ENCODE results near the gene PRPF6. TPM values are rescaled to one million over a fixed set of nuclear protein-coding genes. Genes with fewer than 3 reads are reported as not detected.

PRPF6 gene
- total RNA-seq, 1 donor from 2014 or later, result 51.9 TPM

GRCh38 chr20:63979229-63979556 is 1.7 kb upstream of the PRPF6 start:
- peak overlapping the region; percentile 96 for H2AFZ ChIP-seq (replicated peaks)
- H3K4me1 ChIP-seq, result peaks cover 18% of the 10 kb centered on the region
- peak; percentile 45 for DNase-seq (ENCODE audit: low spot score)

GRCh38 chr20:63979557-63980316 is 1.2 kb upstream of the PRPF6 start, which contains the start of gene SAMD10:
Gene SAMD10 (minus strand): TSS chr20:63979642. CDS start chr20:63979467, 175 bp downstream.
- H4K20me1 ChIP-seq (ENCODE audit: low read depth), result peaks cover 23% of the 10 kb centered on the region
- H3K36me3 ChIP-seq, result no peaks in the 10 kb centered on the region
- H3K36me3 Mint-ChIP-seq, result peaks cover 15% of the 10 kb centered on the region
- peaks cover 18% of the 10 kb centered on the region for H3K4me1 ChIP-seq
- DNase-seq (ENCODE audit: low spot score), result peak; percentile 84
- peaks cover 33% of the 10 kb centered on the region for H3K79me2 ChIP-seq (ENCODE audit: low read depth)
- H3K27me3 ChIP-seq, result peaks cover 9% of the 10 kb centered on the region
- peak within 1 kb of the TSS; percentile 83 for H3K4me3 ChIP-seq
- H3F3A ChIP-seq (ENCODE audit: low read depth), result peaks cover 44% of the 10 kb centered on the region
- H3K27me3 Mint-ChIP-seq (ENCODE audit: insufficient read depth, low read depth), result peaks cover 11% of the 10 kb centered on the region
- H3K9me3 ChIP-seq (ENCODE audit: low read depth), result no peaks in the 10 kb centered on the region
- no peak within 1 kb of the TSS for H3K9ac ChIP-seq
- H3K9me3 Mint-ChIP-seq, result no peaks in the 10 kb centered on the region
- H3K27ac Mint-ChIP-seq, result peak within 1 kb of the TSS; percentile 78
- peak within 1 kb of the TSS; percentile 96 for H2AFZ ChIP-seq (replicated peaks)
- H3K4me1 Mint-ChIP-seq, result peaks cover 32% of the 10 kb centered on the region
- H3K27ac ChIP-seq, result no peak within 1 kb of the TSS
- H3K4me3 Mint-ChIP-seq, result peak within 1 kb of the TSS; percentile 95
- TF ChIP-seq, protein P1, sequence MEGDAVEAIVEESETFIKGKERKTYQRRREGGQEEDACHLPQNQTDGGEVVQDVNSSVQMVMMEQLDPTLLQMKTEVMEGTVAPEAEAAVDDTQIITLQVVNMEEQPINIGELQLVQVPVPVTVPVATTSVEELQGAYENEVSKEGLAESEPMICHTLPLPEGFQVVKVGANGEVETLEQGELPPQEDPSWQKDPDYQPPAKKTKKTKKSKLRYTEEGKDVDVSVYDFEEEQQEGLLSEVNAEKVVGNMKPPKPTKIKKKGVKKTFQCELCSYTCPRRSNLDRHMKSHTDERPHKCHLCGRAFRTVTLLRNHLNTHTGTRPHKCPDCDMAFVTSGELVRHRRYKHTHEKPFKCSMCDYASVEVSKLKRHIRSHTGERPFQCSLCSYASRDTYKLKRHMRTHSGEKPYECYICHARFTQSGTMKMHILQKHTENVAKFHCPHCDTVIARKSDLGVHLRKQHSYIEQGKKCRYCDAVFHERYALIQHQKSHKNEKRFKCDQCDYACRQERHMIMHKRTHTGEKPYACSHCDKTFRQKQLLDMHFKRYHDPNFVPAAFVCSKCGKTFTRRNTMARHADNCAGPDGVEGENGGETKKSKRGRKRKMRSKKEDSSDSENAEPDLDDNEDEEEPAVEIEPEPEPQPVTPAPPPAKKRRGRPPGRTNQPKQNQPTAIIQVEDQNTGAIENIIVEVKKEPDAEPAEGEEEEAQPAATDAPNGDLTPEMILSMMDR (IDR thresholded peaks at IDR 0.05), result peak; percentile 20
- no peak for TF ChIP-seq EZH2phosphoT487 (IDR thresholded peaks at IDR 0.05)
- H3K4me2 ChIP-seq, result peak within 1 kb of the TSS; percentile 96

More at GRCh38 chr20:63979229-63979556, 1.7 kb upstream of the PRPF6 start:
- peak overlapping the region; percentile 79 for H3K4me3 Mint-ChIP-seq
- H3K27ac Mint-ChIP-seq, result no peak overlapping the region
- peaks cover 11% of the 10 kb centered on the region for H3K36me3 Mint-ChIP-seq
- H3K79me2 ChIP-seq (ENCODE audit: low read depth), result peaks cover 27% of the 10 kb centered on the region
- H3K4me2 ChIP-seq, result peak overlapping the region; percentile 96
- H3K36me3 ChIP-seq, result no peaks in the 10 kb centered on the region
- H3K27me3 Mint-ChIP-seq (ENCODE audit: insufficient read depth, low read depth), result peaks cover 11% of the 10 kb centered on the region
- H3K4me1 Mint-ChIP-seq, result peaks cover 32% of the 10 kb centered on the region
- H3K9ac ChIP-seq, result no peak overlapping the region
- no peak overlapping the region for H3K27ac ChIP-seq
- no peaks in the 10 kb centered on the region for H3K9me3 Mint-ChIP-seq
- peaks cover 44% of the 10 kb centered on the region for H3F3A ChIP-seq (ENCODE audit: low read depth)
- no peaks in the 10 kb centered on the region for H3K9me3 ChIP-seq (ENCODE audit: low read depth)
- peaks cover 9% of the 10 kb centered on the region for H3K27me3 ChIP-seq
- TF ChIP-seq EZH2 (IDR thresholded peaks at IDR 0.05) (no peak), EZH2phosphoT487 (IDR thresholded peaks at IDR 0.05) (no peak)
- TF ChIP-seq, protein P1 (IDR thresholded peaks at IDR 0.05), result no peak
- H3K4me3 ChIP-seq, result peak overlapping the region; percentile 83
- peaks cover 19% of the 10 kb centered on the region for H4K20me1 ChIP-seq (ENCODE audit: low read depth)

GRCh38 chr20:63980317-63980805 is 571 bp upstream of the PRPF6 start:
- H3K4me1 Mint-ChIP-seq, result peaks cover 32% of the 10 kb centered on the region
- H3K27ac ChIP-seq, result no peak overlapping the region
- H3K4me3 ChIP-seq, result peak overlapping the region; percentile 86
- H3K79me2 ChIP-seq (ENCODE audit: low read depth), result peaks cover 35% of the 10 kb centered on the region
- DNase-seq (ENCODE audit: low spot score), result no peak
- peak overlapping the region; percentile 46 for H3K27ac Mint-ChIP-seq
- no peaks in the 10 kb centered on the region for H3K9me3 ChIP-seq (ENCODE audit: low read depth)
- peaks cover 18% of the 10 kb centered on the region for H3K4me1 ChIP-seq
- H3K4me3 Mint-ChIP-seq, result peak overlapping the region; percentile 95
- peaks cover 11% of the 10 kb centered on the region for H3K27me3 Mint-ChIP-seq (ENCODE audit: insufficient read depth, low read depth)
- peak overlapping the region; percentile 96 for H3K4me2 ChIP-seq
- TF ChIP-seq EZH2phosphoT487 (IDR thresholded peaks at IDR 0.05), result no peak
- H3K36me3 Mint-ChIP-seq, result peaks cover 14% of the 10 kb centered on the region
- no peaks in the 10 kb centered on the region for H3K9me3 Mint-ChIP-seq
- H3K9ac ChIP-seq, result no peak overlapping the region
- H3K36me3 ChIP-seq, result no peaks in the 10 kb centered on the region
- H3K27me3 ChIP-seq, result peaks cover 9% of the 10 kb centered on the region
- H2AFZ ChIP-seq (replicated peaks), result no peak overlapping the region
- peaks cover 25% of the 10 kb centered on the region for H4K20me1 ChIP-seq (ENCODE audit: low read depth)
- H3F3A ChIP-seq (ENCODE audit: low read depth), result peaks cover 44% of the 10 kb centered on the region

DNA sequence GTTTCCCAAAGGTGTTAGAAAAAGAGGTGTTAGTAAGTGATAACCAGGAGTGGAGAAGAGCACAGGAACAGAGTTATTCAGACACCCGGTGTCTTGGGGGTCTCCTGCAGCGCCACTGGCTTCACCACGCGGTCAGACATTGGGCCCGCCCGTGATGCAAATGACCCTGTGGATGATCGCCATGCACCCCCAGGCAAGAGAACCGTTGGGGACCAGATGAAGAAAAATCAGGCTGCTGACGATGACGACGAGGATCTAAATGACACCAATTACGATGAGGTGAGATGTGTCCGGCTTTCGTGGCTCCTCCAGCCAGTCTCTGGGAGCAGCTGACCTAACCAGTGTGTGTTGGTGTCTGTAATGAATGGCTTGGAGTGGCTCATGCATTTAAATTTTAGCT is 2.0 kb downstream of the PRPF6 start:
- H3K79me2 ChIP-seq (ENCODE audit: low read depth), result peaks cover 35% of the 10 kb centered on the region
- no peak for DNase-seq (ENCODE audit: low spot score)
- Mint-ChIP-seq H3K36me3 (peaks cover 21% of the 10 kb centered on the region), H3K9me3 (no peaks in the 10 kb centered on the region), H3K4me3 (peak overlapping the region; percentile 61), H3K27me3 (ENCODE audit: insufficient read depth, low read depth) (peaks cover 10% of the 10 kb centered on the region), H3K27ac (peak overlapping the region; percentile 26), H3K4me1 (peaks cover 28% of the 10 kb centered on the region)
- H3K36me3 ChIP-seq, result no peaks in the 10 kb centered on the region
- no peak overlapping the region for H3K4me3 ChIP-seq
- TF ChIP-seq EZH2 (IDR thresholded peaks at IDR 0.05) (no peak), EZH2phosphoT487 (IDR thresholded peaks at IDR 0.05) (no peak)
- TF ChIP-seq, protein P1 (IDR thresholded peaks at IDR 0.05), result no peak
- H3K9ac ChIP-seq, result no peak overlapping the region
- H2AFZ ChIP-seq (replicated peaks), result no peak overlapping the region
- H3K27me3 ChIP-seq, result peaks cover 7% of the 10 kb centered on the region
- H3F3A ChIP-seq (ENCODE audit: low read depth), result peaks cover 40% of the 10 kb centered on the region
- peaks cover 25% of the 10 kb centered on the region for H4K20me1 ChIP-seq (ENCODE audit: low read depth)
- no peaks in the 10 kb centered on the region for H3K9me3 ChIP-seq (ENCODE audit: low read depth)
- H3K4me1 ChIP-seq, result peaks cover 18% of the 10 kb centered on the region
- H3K27ac ChIP-seq, result no peak overlapping the region
- H3K4me2 ChIP-seq, result no peak overlapping the region
